HepG2 (cell line): ENCODE measurements around the gene ZIM2. TPM values are rescaled to one million over a fixed set of nuclear protein-coding genes. Genes with fewer than 3 reads are reported as not detected.

Source experiments
- AKAP8 ChIP-seq: sonication (generic); formaldehyde crosslinking; IDR thresholded peaks from 2 replicates; pipeline ENCODE4 v1.5.1; 2020; ENCODE audit warnings: mild to moderate bottlenecking, missing genetic modification reagents
- DNMT3B ChIP-seq: conservative IDR thresholded peaks from 2 replicates; pipeline ENCODE4 v1.6.1; 2016; ENCODE audit warnings: missing biosample characterization, control low read depth
- MXD4 ChIP-seq: IDR thresholded peaks from 2 replicates; pipeline ENCODE4 v1.6.1; 2016; ENCODE audit warnings: mild to moderate bottlenecking, missing biosample characterization, missing genetic modification reagents
- PAWR ChIP-seq: sonication (generic); formaldehyde crosslinking; IDR thresholded peaks from 2 replicates; pipeline ENCODE4 v1.4.0; 2020; ENCODE audit warnings: missing genetic modification reagents, mild to moderate bottlenecking, borderline replicate concordance
- ZNF367 ChIP-seq: sonication (generic); formaldehyde crosslinking; IDR thresholded peaks from 2 replicates; pipeline ENCODE4 v1.4.0; 2020; ENCODE audit warnings: missing genetic modification reagents, borderline replicate concordance
- ZNF776 ChIP-seq: sonication (generic); formaldehyde crosslinking; IDR thresholded peaks from 2 replicates; pipeline ENCODE4 v1.4.0; 2020; ENCODE audit warnings: mild to moderate bottlenecking, missing genetic modification reagents
- ZNF891 ChIP-seq: sonication (generic); formaldehyde crosslinking; IDR thresholded peaks from 2 replicates; pipeline ENCODE4 v1.5.0; 2020; ENCODE audit warnings: mild to moderate bottlenecking, missing genetic modification reagents
- ZSCAN12 ChIP-seq: sonication (generic); formaldehyde crosslinking; IDR thresholded peaks from 2 replicates; pipeline ENCODE4 v1.9.0; 2021; ENCODE audit warnings: mild to moderate bottlenecking, missing genetic modification reagents
- polyA plus RNA-seq, 8 experiments: library from polyadenylated mRNA; depleted of rRNA in 3 of 8; stranded (reverse) in 7 of 8; unstranded in 1 of 8; fragments of >200 nt; fragmentation: Illumina TruSeq in 4 of 8; extraction: Trizol in 4 of 8; gene quantifications; 2 replicates each; pipeline versions ENCODE4 v1.2.1 to v1.2.3, GENCODE V29; 2011 to 2016; ENCODE audit warnings: low read depth in 4 of 8, missing spikeins in 1 of 8, mixed read lengths in 1 of 8; ENCODE audit not compliant: insufficient read depth in 1 of 8
- total RNA-seq, 5 experiments: library from RNA; depleted of rRNA; stranded (reverse); fragments of >200 nt; fragmentation: Illumina TruSeq; extraction: Trizol; gene quantifications; 2 replicates each; pipeline ENCODE4 v1.2.3, GENCODE V29; 2016; ENCODE audit warnings: low read depth in 1 of 5
- TF ChIP-seq, protein P1 (sequence below): sonication (generic); formaldehyde crosslinking; IDR thresholded peaks from 2 replicates; pipeline ENCODE4 v1.5.1; 2020; ENCODE audit warnings: mild to moderate bottlenecking, missing genetic modification reagents
- TF ChIP-seq, protein P2 (sequence below): sonication (generic); formaldehyde crosslinking; IDR thresholded peaks from 2 replicates; pipeline ENCODE4 v1.8.0; 2022; ENCODE audit warnings: missing genetic modification reagents, mild to moderate bottlenecking, moderate library complexity, borderline replicate concordance
- TF ChIP-seq, protein P3 (sequence below): sonication (generic); formaldehyde crosslinking; IDR thresholded peaks from 2 replicates; pipeline ENCODE4 v1.4.0; 2020; ENCODE audit warnings: mild to moderate bottlenecking, low read depth, missing genetic modification reagents
- TF ChIP-seq, protein P4 (sequence below): sonication (generic); formaldehyde crosslinking; IDR thresholded peaks from 2 replicates; pipeline ENCODE4 v1.5.0; 2020; ENCODE audit warnings: missing genetic modification reagents, mild to moderate bottlenecking, borderline replicate concordance
- TF ChIP-seq, protein P5 (sequence below): sonication (generic); formaldehyde crosslinking; IDR thresholded peaks from 2 replicates; pipeline ENCODE4 v1.5.0; 2020; ENCODE audit warnings: missing genetic modification reagents

The ZIM2 gene
- total and polyA plus RNA-seq, 2 of the 13 experiments (the other 11 are each of a cell fraction or from before 2014, with no cell fraction given) = 7.2 to 10.3 TPM

DNA sequence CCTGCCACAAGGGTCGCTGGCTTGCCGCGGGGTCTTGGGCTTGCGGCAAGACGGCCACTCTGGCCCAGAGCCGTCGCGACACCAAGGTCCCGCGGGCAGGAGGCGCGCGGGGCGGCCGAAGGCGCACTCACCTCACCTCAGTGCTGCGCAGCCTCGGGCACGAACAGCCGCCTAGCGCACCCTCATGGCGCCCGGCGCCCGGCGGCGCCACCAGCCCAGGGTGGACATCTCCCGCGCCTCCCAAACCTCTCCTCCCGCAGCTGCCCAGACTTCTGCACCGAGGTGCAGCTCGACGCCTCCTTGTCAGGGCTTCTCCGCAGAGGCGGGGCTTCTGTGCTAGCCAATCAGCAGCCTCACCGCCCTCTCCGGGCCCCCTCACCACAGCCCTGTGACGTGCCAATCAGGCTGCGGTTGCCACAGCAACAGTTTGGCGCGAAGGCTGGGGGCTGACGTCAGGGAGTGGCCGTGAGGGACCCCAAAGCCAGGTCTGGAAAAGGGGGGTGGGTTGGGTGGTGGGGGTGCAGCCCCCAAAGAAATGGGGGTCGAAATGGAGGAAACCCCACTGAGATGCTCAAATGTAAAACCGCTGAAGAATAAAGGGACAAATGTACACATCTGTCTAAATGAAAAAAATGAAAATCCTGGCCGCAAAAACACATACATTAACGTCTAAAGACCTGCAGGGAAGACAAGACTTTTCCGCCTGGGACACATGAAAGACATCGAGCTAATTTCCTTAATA lies at the start of gene ZIM2, which contains the start of gene PEG3 (continued):
- TF ChIP-seq, protein P1, sequence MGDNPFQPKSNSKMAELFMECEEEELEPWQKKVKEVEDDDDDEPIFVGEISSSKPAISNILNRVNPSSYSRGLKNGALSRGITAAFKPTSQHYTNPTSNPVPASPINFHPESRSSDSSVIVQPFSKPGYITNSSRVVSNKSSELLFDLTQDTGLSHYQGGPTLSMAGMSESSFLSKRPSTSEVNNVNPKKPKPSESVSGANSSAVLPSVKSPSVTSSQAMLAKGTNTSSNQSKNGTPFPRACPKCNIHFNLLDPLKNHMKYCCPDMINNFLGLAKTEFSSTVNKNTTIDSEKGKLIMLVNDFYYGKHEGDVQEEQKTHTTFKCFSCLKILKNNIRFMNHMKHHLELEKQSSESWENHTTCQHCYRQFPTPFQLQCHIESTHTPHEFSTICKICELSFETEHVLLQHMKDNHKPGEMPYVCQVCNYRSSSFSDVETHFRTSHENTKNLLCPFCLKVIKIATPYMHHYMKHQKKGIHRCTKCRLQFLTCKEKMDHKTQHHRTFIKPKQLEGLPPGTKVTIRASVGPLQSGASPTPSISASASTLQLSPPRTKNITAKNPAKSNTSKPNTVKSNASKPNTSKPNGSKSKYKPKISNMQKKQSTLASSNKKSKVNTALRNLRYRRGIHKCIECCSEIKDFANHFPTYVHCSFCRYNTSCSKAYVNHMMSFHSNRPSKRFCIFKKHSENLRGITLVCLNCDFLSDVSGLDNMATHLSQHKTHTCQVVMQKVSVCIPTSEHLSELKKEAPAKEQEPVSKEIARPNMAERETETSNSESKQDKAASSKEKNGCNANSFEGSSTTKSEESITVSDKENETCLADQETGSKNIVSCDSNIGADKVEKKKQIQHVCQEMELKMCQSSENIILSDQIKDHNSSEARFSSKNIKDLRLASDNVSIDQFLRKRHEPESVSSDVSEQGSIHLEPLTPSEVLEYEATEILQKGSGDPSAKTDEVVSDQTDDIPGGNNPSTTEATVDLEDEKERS (CRISPR knock-in tag) = peak; percentile 40; the same call in 1 of the 2 replicates
- TF ChIP-seq, protein P2, sequence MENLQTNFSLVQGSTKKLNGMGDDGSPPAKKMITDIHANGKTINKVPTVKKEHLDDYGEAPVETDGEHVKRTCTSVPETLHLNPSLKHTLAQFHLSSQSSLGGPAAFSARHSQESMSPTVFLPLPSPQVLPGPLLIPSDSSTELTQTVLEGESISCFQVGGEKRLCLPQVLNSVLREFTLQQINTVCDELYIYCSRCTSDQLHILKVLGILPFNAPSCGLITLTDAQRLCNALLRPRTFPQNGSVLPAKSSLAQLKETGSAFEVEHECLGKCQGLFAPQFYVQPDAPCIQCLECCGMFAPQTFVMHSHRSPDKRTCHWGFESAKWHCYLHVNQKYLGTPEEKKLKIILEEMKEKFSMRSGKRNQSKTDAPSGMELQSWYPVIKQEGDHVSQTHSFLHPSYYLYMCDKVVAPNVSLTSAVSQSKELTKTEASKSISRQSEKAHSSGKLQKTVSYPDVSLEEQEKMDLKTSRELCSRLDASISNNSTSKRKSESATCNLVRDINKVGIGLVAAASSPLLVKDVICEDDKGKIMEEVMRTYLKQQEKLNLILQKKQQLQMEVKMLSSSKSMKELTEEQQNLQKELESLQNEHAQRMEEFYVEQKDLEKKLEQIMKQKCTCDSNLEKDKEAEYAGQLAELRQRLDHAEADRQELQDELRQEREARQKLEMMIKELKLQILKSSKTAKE (CRISPR knock-in tag) = peak; percentile 39; the same call in 1 of the 2 replicates
- no peak for TF ChIP-seq AKAP8 (CRISPR knock-in tag)
- no peak for TF ChIP-seq PAWR
- TF ChIP-seq DNMT3B (CRISPR knock-in tag) = no peak
- no peak for TF ChIP-seq ZSCAN12 (CRISPR knock-in tag)
- TF ChIP-seq, protein P3, sequence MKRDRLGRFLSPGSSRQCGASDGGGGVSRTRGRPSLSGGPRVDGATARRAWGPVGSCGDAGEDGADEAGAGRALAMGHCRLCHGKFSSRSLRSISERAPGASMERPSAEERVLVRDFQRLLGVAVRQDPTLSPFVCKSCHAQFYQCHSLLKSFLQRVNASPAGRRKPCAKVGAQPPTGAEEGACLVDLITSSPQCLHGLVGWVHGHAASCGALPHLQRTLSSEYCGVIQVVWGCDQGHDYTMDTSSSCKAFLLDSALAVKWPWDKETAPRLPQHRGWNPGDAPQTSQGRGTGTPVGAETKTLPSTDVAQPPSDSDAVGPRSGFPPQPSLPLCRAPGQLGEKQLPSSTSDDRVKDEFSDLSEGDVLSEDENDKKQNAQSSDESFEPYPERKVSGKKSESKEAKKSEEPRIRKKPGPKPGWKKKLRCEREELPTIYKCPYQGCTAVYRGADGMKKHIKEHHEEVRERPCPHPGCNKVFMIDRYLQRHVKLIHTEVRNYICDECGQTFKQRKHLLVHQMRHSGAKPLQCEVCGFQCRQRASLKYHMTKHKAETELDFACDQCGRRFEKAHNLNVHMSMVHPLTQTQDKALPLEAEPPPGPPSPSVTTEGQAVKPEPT (CRISPR knock-in tag) = 0 out of 2 replicates have a peak, but pooled peaks have one; percentile 3
- TF ChIP-seq ZNF891 (CRISPR knock-in tag) = no peak
- TF ChIP-seq, protein P4, sequence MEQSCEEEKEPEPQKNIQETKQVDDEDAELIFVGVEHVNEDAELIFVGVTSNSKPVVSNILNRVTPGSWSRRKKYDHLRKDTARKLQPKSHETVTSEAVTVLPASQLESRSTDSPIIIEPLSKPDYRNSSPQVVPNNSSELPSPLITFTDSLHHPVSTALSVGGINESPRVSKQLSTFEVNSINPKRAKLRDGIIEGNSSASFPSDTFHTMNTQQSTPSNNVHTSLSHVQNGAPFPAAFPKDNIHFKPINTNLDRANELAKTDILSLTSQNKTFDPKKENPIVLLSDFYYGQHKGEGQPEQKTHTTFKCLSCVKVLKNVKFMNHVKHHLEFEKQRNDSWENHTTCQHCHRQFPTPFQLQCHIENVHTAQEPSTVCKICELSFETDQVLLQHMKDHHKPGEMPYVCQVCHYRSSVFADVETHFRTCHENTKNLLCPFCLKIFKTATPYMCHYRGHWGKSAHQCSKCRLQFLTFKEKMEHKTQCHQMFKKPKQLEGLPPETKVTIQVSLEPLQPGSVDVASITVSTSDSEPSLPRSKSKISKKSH (CRISPR knock-in tag) = no peak
- no peak for TF ChIP-seq ZNF367
- TF ChIP-seq, protein P5, sequence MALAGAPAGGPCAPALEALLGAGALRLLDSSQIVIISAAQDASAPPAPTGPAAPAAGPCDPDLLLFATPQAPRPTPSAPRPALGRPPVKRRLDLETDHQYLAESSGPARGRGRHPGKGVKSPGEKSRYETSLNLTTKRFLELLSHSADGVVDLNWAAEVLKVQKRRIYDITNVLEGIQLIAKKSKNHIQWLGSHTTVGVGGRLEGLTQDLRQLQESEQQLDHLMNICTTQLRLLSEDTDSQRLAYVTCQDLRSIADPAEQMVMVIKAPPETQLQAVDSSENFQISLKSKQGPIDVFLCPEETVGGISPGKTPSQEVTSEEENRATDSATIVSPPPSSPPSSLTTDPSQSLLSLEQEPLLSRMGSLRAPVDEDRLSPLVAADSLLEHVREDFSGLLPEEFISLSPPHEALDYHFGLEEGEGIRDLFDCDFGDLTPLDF = peak; percentile 38; the same call in 1 of the 2 replicates
- no peak for TF ChIP-seq ZNF776 (CRISPR knock-in tag)
- no peak for TF ChIP-seq MXD4 (CRISPR knock-in tag)
